ENCODE data around the gene ITGBL1. TPM values are rescaled to one million over a fixed set of nuclear protein-coding genes. Genes with fewer than 3 reads are reported as not detected.

The ITGBL1 gene
- polyA plus RNA-seq, 3 donors: not detected

- no peaks in the 10 kb centered on the region for H3K9me3 ChIP-seq (replicated peaks in 1 of 2; ENCODE audit: control insufficient read depth in 1 of 2, insufficient read depth in 1 of 2, low read length in 2 of 2)
- no peak overlapping the region for H3K4me2 ChIP-seq (replicated peaks; ENCODE audit: extremely low read depth, low read length, poor library complexity, severe bottlenecking)
- DNase-seq: no peak
- Mint-ChIP-seq H3K4me1 (no peaks in the 10 kb centered on the region), H3K4me3 (no peak overlapping the region), H3K27ac (no peak overlapping the region), H3K9me3 (peaks cover 0 to 3% (median 0%) of the 10 kb centered on the region in 7 donors), H3K36me3 (no peaks in the 10 kb centered on the region), H3K27me3 (ENCODE audit: low read depth in 3 of 3) (no peaks in the 10 kb centered on the region)
- intact Hi-C loops (cut with micrococcal nuclease): no loop called here
- H3K9ac ChIP-seq (ENCODE audit: insufficient read depth, low read length, poor library complexity, severe bottlenecking): no peak overlapping the region
- no peaks in the 10 kb centered on the region for H3K4me1 ChIP-seq (ENCODE audit: control insufficient read depth in 1 of 2, insufficient read depth in 2 of 2, low read length in 2 of 2)
- H4K20me1 ChIP-seq (ENCODE audit: insufficient read depth, low read length): no peaks in the 10 kb centered on the region
- no peaks in the 10 kb centered on the region for H3K36me3 ChIP-seq (replicated peaks in 1 of 2; ENCODE audit: control insufficient read depth in 1 of 2, insufficient read depth in 2 of 2, low read length in 2 of 2)
- H3K27me3 ChIP-seq (ENCODE audit: control insufficient read depth in 2 of 2, insufficient read depth in 2 of 2, low read length in 2 of 2): no peaks in the 10 kb centered on the region
- H3K4me3 ChIP-seq (replicated peaks in 1 of 3; ENCODE audit: low read depth in 2 of 3, low read length in 3 of 3): no peak overlapping the region
- no peak overlapping the region for H2AFZ ChIP-seq (ENCODE audit: insufficient read depth, low read depth, low read length, poor library complexity, severe bottlenecking)
- no peak for TF ChIP-seq CTCF (IDR thresholded peaks at IDR 0.05)
- no peaks in the 10 kb centered on the region for H3K79me2 ChIP-seq (ENCODE audit: insufficient read depth, low read length)
- no peak overlapping the region for H3K27ac ChIP-seq (ENCODE audit: low read depth in 1 of 2, low read length in 2 of 2)
Observed at GRCh38 chr13:101575581-101575980, 123.1 kb downstream of the ITGBL1 start.

- Histone ChIP-seq H3K4me3 (replicated peaks in 1 of 3; ENCODE audit: low read depth in 2 of 3, low read length in 3 of 3) (no peak overlapping the region), H3K4me2 (replicated peaks; ENCODE audit: extremely low read depth, low read length, poor library complexity, severe bottlenecking) (no peak overlapping the region), H3K4me1 (ENCODE audit: control insufficient read depth in 1 of 2, insufficient read depth in 2 of 2, low read length in 2 of 2) (no peaks in the 10 kb centered on the region), H2AFZ (ENCODE audit: insufficient read depth, low read depth, low read length, poor library complexity, severe bottlenecking) (no peak overlapping the region), H3K9me3 (replicated peaks in 1 of 2; ENCODE audit: control insufficient read depth in 1 of 2, insufficient read depth in 1 of 2, low read length in 2 of 2) (no peaks in the 10 kb centered on the region), H3K9ac (ENCODE audit: insufficient read depth, low read length, poor library complexity, severe bottlenecking) (no peak overlapping the region), H3K36me3 (replicated peaks in 1 of 2; ENCODE audit: control insufficient read depth in 1 of 2, insufficient read depth in 2 of 2, low read length in 2 of 2) (no peaks in the 10 kb centered on the region), H4K20me1 (ENCODE audit: insufficient read depth, low read length) (no peaks in the 10 kb centered on the region), H3K27ac (ENCODE audit: low read depth in 1 of 2, low read length in 2 of 2) (no peak overlapping the region), H3K27me3 (ENCODE audit: control insufficient read depth in 2 of 2, insufficient read depth in 2 of 2, low read length in 2 of 2) (no peaks in the 10 kb centered on the region), H3K79me2 (ENCODE audit: insufficient read depth, low read length) (no peaks in the 10 kb centered on the region)
- no peaks in the 10 kb centered on the region for H3K4me1 Mint-ChIP-seq
- intact Hi-C loops (cut with micrococcal nuclease): no loop called here
- DNase-seq: no peak
- H3K27me3 Mint-ChIP-seq (ENCODE audit: low read depth in 3 of 3): no peaks in the 10 kb centered on the region
- 76% methylated on average over 3 of the region's 4 CpGs for WGBS (ENCODE audit: insufficient coverage)
- TF ChIP-seq CTCF (IDR thresholded peaks at IDR 0.05): no peak
- H3K9me3 Mint-ChIP-seq: peaks cover 0 to 3% (median 0%) of the 10 kb centered on the region in 7 donors
- H3K4me3 Mint-ChIP-seq: no peak overlapping the region
- H3K36me3 Mint-ChIP-seq: no peaks in the 10 kb centered on the region
- H3K27ac Mint-ChIP-seq: no peak overlapping the region
Observed at GRCh38 chr13:101576455-101576854, 124.0 kb downstream of the ITGBL1 start.

Data from CD14-positive monocyte (primary cell).